ENCODE data around the gene CCNT1.
A peak's percentile ranks its signal among the peaks of the same experiment; 100 is the strongest.
"Not testable (repeated sequence)": the region's sequence is repeated elsewhere in the genome, so short reads cannot be mapped to it uniquely, and the experiment has no call there.

CCNT1 gene

GRCh38 chr12:48681710-48682532 is 34.6 kb downstream of the CCNT1 start, which contains the start of gene KANSL2:
TSS of gene KANSL2 (minus strand) at chr12:48682238. CDS start at chr12:48681632, 606 bp downstream.
- whole genome bisulfite sequencing, 2 experiments (ENCODE audit: insufficient coverage in 2 of 2), result 0% methylated on average over 52 to 62 of the region's 64 CpGs
- H3K9me3 ChIP-seq (ENCODE audit: control insufficient read depth, low read length), result no peaks in the 10 kb centered on the region
- peak within 1 kb of the TSS; percentile 95 for H3K4me3 ChIP-seq (ENCODE audit: extremely low read depth, insufficient read depth, low read length, poor library complexity, severe bottlenecking)
- peaks cover 40% of the 10 kb centered on the region for H3K36me3 ChIP-seq (ENCODE audit: control insufficient read depth, insufficient read depth, low read length)
- H3K4me1 ChIP-seq (ENCODE audit: control insufficient read depth, insufficient read depth, low read length, poor library complexity, severe bottlenecking), result peaks cover 8% of the 10 kb centered on the region
- H3K27ac ChIP-seq (ENCODE audit: low read depth, low read length, severe bottlenecking), result peak within 1 kb of the TSS; percentile 95

- WGBS, 2 experiments (ENCODE audit: insufficient coverage in 2 of 2), result 0 to 11% methylated on average over 9 to 11 of the region's 11 CpGs
Measured at GRCh38 chr12:48681399-48681709, 35.2 kb downstream of the CCNT1 start.

GRCh38 chr12:48680861-48681260 is 35.6 kb downstream of the CCNT1 start:
- Histone ChIP-seq H3K4me1 (ENCODE audit: control insufficient read depth, insufficient read depth, low read length, poor library complexity, severe bottlenecking) (peaks cover 8% of the 10 kb centered on the region), H3K9me3 (ENCODE audit: control insufficient read depth, low read length) (no peaks in the 10 kb centered on the region), H3K36me3 (ENCODE audit: control insufficient read depth, insufficient read depth, low read length) (peaks cover 49% of the 10 kb centered on the region), H3K4me3 (ENCODE audit: extremely low read depth, insufficient read depth, low read length, poor library complexity, severe bottlenecking) (peak overlapping the region; percentile 95), H3K27ac (ENCODE audit: low read depth, low read length, severe bottlenecking) (no peak overlapping the region)
- 72 to 88% methylated on average over 9 to 11 of the region's 13 CpGs for WGBS, 2 experiments (ENCODE audit: insufficient coverage in 2 of 2)

More at GRCh38 chr12:48681399-48681709, 35.2 kb downstream of the CCNT1 start:
- peak overlapping the region; percentile 95 for H3K27ac ChIP-seq (ENCODE audit: low read depth, low read length, severe bottlenecking)
- peaks cover 8% of the 10 kb centered on the region for H3K4me1 ChIP-seq (ENCODE audit: control insufficient read depth, insufficient read depth, low read length, poor library complexity, severe bottlenecking)
- H3K9me3 ChIP-seq (ENCODE audit: control insufficient read depth, low read length), result no peaks in the 10 kb centered on the region
- H3K36me3 ChIP-seq (ENCODE audit: control insufficient read depth, insufficient read depth, low read length), result peaks cover 44% of the 10 kb centered on the region
- peak overlapping the region; percentile 95 for H3K4me3 ChIP-seq (ENCODE audit: extremely low read depth, insufficient read depth, low read length, poor library complexity, severe bottlenecking)

GRCh38 chr12:48678551-48679185 is 37.8 kb downstream of the CCNT1 start:
- WGBS, 2 experiments (ENCODE audit: insufficient coverage in 2 of 2), result 91 to 94% methylated on average over 3 of the region's 3 CpGs
- H3K9me3 ChIP-seq (ENCODE audit: control insufficient read depth, low read length), result no peaks in the 10 kb centered on the region
- H3K36me3 ChIP-seq (ENCODE audit: control insufficient read depth, insufficient read depth, low read length), result peaks cover 65% of the 10 kb centered on the region
- H3K4me3 ChIP-seq (ENCODE audit: extremely low read depth, insufficient read depth, low read length, poor library complexity, severe bottlenecking), result peak overlapping the region; percentile 9
- no peak overlapping the region for H3K27ac ChIP-seq (ENCODE audit: low read depth, low read length, severe bottlenecking)
- H3K4me1 ChIP-seq (ENCODE audit: control insufficient read depth, insufficient read depth, low read length, poor library complexity, severe bottlenecking), result peaks cover 8% of the 10 kb centered on the region

GRCh38 chr12:48671231-48671856 is 45.2 kb downstream of the CCNT1 start:
- Histone ChIP-seq H3K36me3 (ENCODE audit: control insufficient read depth, insufficient read depth, low read length) (peaks cover 94% of the 10 kb centered on the region), H3K27ac (ENCODE audit: low read depth, low read length, severe bottlenecking) (no peak overlapping the region), H3K4me1 (ENCODE audit: control insufficient read depth, insufficient read depth, low read length, poor library complexity, severe bottlenecking) (no peaks in the 10 kb centered on the region), H3K4me3 (ENCODE audit: extremely low read depth, insufficient read depth, low read length, poor library complexity, severe bottlenecking) (no peak overlapping the region), H3K9me3 (ENCODE audit: control insufficient read depth, low read length) (no peaks in the 10 kb centered on the region)
- WGBS, 2 experiments (ENCODE audit: insufficient coverage in 2 of 2), result 95 to 100% methylated on average over 5 to 6 of the region's 8 CpGs

GRCh38 chr12:48668996-48669395 is 47.5 kb downstream of the CCNT1 start:
- Histone ChIP-seq H3K9me3 (ENCODE audit: control insufficient read depth, low read length) (no peaks in the 10 kb centered on the region), H3K36me3 (ENCODE audit: control insufficient read depth, insufficient read depth, low read length) (peaks cover 95% of the 10 kb centered on the region)
- WGBS, 2 experiments (ENCODE audit: insufficient coverage in 2 of 2), result 97 to 99% methylated on average over 11 to 12 of the region's 14 CpGs

GRCh38 chr12:48659863-48660262 is 56.6 kb downstream of the CCNT1 start:
- H3K9me3 ChIP-seq (ENCODE audit: control insufficient read depth, low read length), result no peaks in the 10 kb centered on the region
- no peaks in the 10 kb centered on the region for H3K4me1 ChIP-seq (ENCODE audit: control insufficient read depth, insufficient read depth, low read length, poor library complexity, severe bottlenecking)
- 100% methylated on average over 1 of the region's 4 CpGs for WGBS, 2 experiments (ENCODE audit: insufficient coverage in 2 of 2)
- peaks cover 89% of the 10 kb centered on the region for H3K36me3 ChIP-seq (ENCODE audit: control insufficient read depth, insufficient read depth, low read length)
- no peak overlapping the region for H3K27ac ChIP-seq (ENCODE audit: low read depth, low read length, severe bottlenecking)
- no peak overlapping the region for H3K4me3 ChIP-seq (ENCODE audit: extremely low read depth, insufficient read depth, low read length, poor library complexity, severe bottlenecking)

More at GRCh38 chr12:48668996-48669395, 47.5 kb downstream of the CCNT1 start:
- H3K27ac ChIP-seq (ENCODE audit: low read depth, low read length, severe bottlenecking), result no peak overlapping the region
- no peak overlapping the region for H3K4me3 ChIP-seq (ENCODE audit: extremely low read depth, insufficient read depth, low read length, poor library complexity, severe bottlenecking)
- H3K4me1 ChIP-seq (ENCODE audit: control insufficient read depth, insufficient read depth, low read length, poor library complexity, severe bottlenecking), result no peaks in the 10 kb centered on the region

- H3K4me3 ChIP-seq (ENCODE audit: extremely low read depth, insufficient read depth, low read length, poor library complexity, severe bottlenecking), result no peak overlapping the region
- H3K36me3 ChIP-seq (ENCODE audit: control insufficient read depth, insufficient read depth, low read length), result peaks cover 94% of the 10 kb centered on the region
- peak overlapping the region; percentile 45 for H3K27ac ChIP-seq (ENCODE audit: low read depth, low read length, severe bottlenecking)
- H3K9me3 ChIP-seq (ENCODE audit: control insufficient read depth, low read length), result no peaks in the 10 kb centered on the region
- H3K4me1 ChIP-seq (ENCODE audit: control insufficient read depth, insufficient read depth, low read length, poor library complexity, severe bottlenecking), result no peaks in the 10 kb centered on the region
- WGBS, 2 experiments (ENCODE audit: insufficient coverage in 2 of 2), result 67 to 93% methylated on average over 2 to 3 of the region's 4 CpGs
Measured at GRCh38 chr12:48651681-48652080, 64.8 kb downstream of the CCNT1 start.

GRCh38 chr12:48645354-48645753 is 71.2 kb downstream of the CCNT1 start:
- not testable (repeated sequence) for H3K4me3 ChIP-seq (ENCODE audit: extremely low read depth, insufficient read depth, low read length, poor library complexity, severe bottlenecking); H3K4me1 ChIP-seq (ENCODE audit: control insufficient read depth, insufficient read depth, low read length, poor library complexity, severe bottlenecking); H3K27ac ChIP-seq (ENCODE audit: low read depth, low read length, severe bottlenecking)
- WGBS, 2 experiments (ENCODE audit: insufficient coverage in 2 of 2), result 86% methylated on average over 1 of the region's 8 CpGs; no CpG with 5 or more reads in 1 of the 2 experiments
- peaks cover 21% of the 10 kb centered on the region for H3K9me3 ChIP-seq (ENCODE audit: control insufficient read depth, low read length)
- peaks cover 73% of the 10 kb centered on the region for H3K36me3 ChIP-seq (ENCODE audit: control insufficient read depth, insufficient read depth, low read length)

- WGBS, 2 experiments (ENCODE audit: insufficient coverage in 2 of 2), result 100% methylated on average over 1 of the region's 2 CpGs
- peaks cover 21% of the 10 kb centered on the region for H3K9me3 ChIP-seq (ENCODE audit: control insufficient read depth, low read length)
- no peaks in the 10 kb centered on the region for H3K4me1 ChIP-seq (ENCODE audit: control insufficient read depth, insufficient read depth, low read length, poor library complexity, severe bottlenecking)
- peaks cover 53% of the 10 kb centered on the region for H3K36me3 ChIP-seq (ENCODE audit: control insufficient read depth, insufficient read depth, low read length)
- H3K4me3 ChIP-seq (ENCODE audit: extremely low read depth, insufficient read depth, low read length, poor library complexity, severe bottlenecking), result no peak overlapping the region
- no peak overlapping the region for H3K27ac ChIP-seq (ENCODE audit: low read depth, low read length, severe bottlenecking)
Measured at GRCh38 chr12:48643011-48643410, 73.5 kb downstream of the CCNT1 start.

All from mesodermal cell (in vitro differentiated cells).